SK-N-SH (cell line): Measurements from ENCODE around the gene SLC36A3. TPM values are rescaled to one million over a fixed set of nuclear protein-coding genes. Genes with fewer than 3 reads are reported as not detected.

Experiments used
- CTCF ChIA-PET: fragments of 300-600, 350-600 bp; formaldehyde crosslinking; extraction: SDS; loops from one replicate; lab custom pipeline; 2021; lab: Yijun Ruan, JAX
- POLR2A ChIA-PET: fragments of 350-600 bp; sonication (Branson Sonifier 250); formaldehyde crosslinking; extraction: SDS; loops from one replicate; lab custom pipeline; 2020; ENCODE audit warnings: antibody characterized with exemption, inconsistent platforms; lab: Yijun Ruan, JAX
- DNase-seq: peaks from one replicate; pipeline ENCODE4 v3.0.0; 2012
- H2AFZ ChIP-seq: fragments of 200-600 bp; sonication (generic); 2 replicates; pipeline ENCODE4 v1.8.1; 2016; ENCODE audit warnings: antibody characterized with exemption, mild to moderate bottlenecking, low read depth
- H3F3A ChIP-seq: fragments of 200-600 bp; sonication (generic); replicated peaks from 2 replicates; pipeline ENCODE3; 2016; ENCODE audit warnings: antibody characterized with exemption, mild to moderate bottlenecking; ENCODE audit not compliant: insufficient read depth
- H3K27ac ChIP-seq, 2 experiments: fragments of 200-500 bp in 1 of 2; fragments of 200-600 bp in 1 of 2; sonication (Bioruptor generic) in 1 of 2; sonication (generic), shearing (Covaris generic) in 1 of 2; 2 replicates each; pipeline versions ENCODE4 v1.5.1 to v1.6.1; 2014 to 2016; ENCODE audit warnings: low read depth in 2 of 2, inconsistent platforms in 1 of 2, low read length in 1 of 2, mild to moderate bottlenecking in 1 of 2, mixed read lengths in 1 of 2
- H3K27me3 ChIP-seq: fragments of 200-600 bp; sonication (generic), shearing (Covaris generic); 2 replicates; pipeline ENCODE4 v1.6.1; 2016; ENCODE audit warnings: mixed run types; ENCODE audit not compliant: insufficient read depth
- H3K36me3 ChIP-seq, 2 experiments: fragments of 200-500 bp in 1 of 2; fragments of 200-600 bp in 1 of 2; sonication (Bioruptor generic) in 1 of 2; sonication (generic) in 1 of 2; replicated peaks in 1 of 2; 2 replicates each; pipeline versions ENCODE3 to v1.5.1; 2014 to 2016; ENCODE audit warnings: low read length in 1 of 2, mild to moderate bottlenecking in 1 of 2; ENCODE audit not compliant: insufficient read depth in 2 of 2, control insufficient read depth in 1 of 2
- H3K4me1 ChIP-seq, 2 experiments: fragments of 200-500 bp in 1 of 2; fragments of 200-600 bp in 1 of 2; sonication (Bioruptor generic) in 1 of 2; sonication (generic), shearing (Covaris generic) in 1 of 2; 2 replicates each; pipeline versions ENCODE4 v1.5.1 to v1.6.1; 2014 to 2016; ENCODE audit warnings: low read depth in 1 of 2, low read length in 1 of 2, mixed run types in 1 of 2; ENCODE audit not compliant: insufficient read depth in 2 of 2, control insufficient read depth in 1 of 2
- H3K4me2 ChIP-seq: fragments of 200-600 bp; sonication (generic), shearing (Covaris generic); 2 replicates; pipeline ENCODE4 v1.6.1; 2017; ENCODE audit warnings: mixed run types
- H3K4me3 ChIP-seq, 2 experiments: fragments of 200-500 bp in 1 of 2; fragments of 200-600 bp in 1 of 2; sonication (Bioruptor generic) in 1 of 2; sonication (generic), shearing (Covaris generic) in 1 of 2; 2 replicates each; pipeline versions ENCODE4 v1.5.1 to v1.8.1; 2014 to 2016; ENCODE audit warnings: low read depth in 2 of 2, inconsistent platforms in 1 of 2, low read length in 1 of 2, mild to moderate bottlenecking in 1 of 2, mixed read lengths in 1 of 2, moderate library complexity in 1 of 2
- H3K79me2 ChIP-seq: fragments of 200-600 bp; sonication (generic); 2 replicates; pipeline ENCODE4 v1.8.1; 2017; ENCODE audit warnings: mild to moderate bottlenecking; ENCODE audit not compliant: insufficient read depth
- H3K9ac ChIP-seq: fragments of 200-600 bp; sonication (generic); 2 replicates; pipeline ENCODE4 v1.6.1; 2017; ENCODE audit warnings: mixed run types
- H3K9me2 ChIP-seq: fragments of 200-600 bp; sonication (generic); 2 replicates; pipeline ENCODE4 v1.6.1; 2017; ENCODE audit warnings: mixed run types
- H3K9me3 ChIP-seq: fragments of 200-600 bp; sonication (generic); 2 replicates; pipeline ENCODE4 v1.6.1; 2017; ENCODE audit warnings: mixed run types, mild to moderate bottlenecking, moderate library complexity
- H4K20me1 ChIP-seq: fragments of 200-600 bp; sonication (generic); 2 replicates; pipeline ENCODE4 v1.6.1; 2017; ENCODE audit warnings: mild to moderate bottlenecking, mixed run types; ENCODE audit not compliant: insufficient read depth
- FOSL2 ChIP-seq: IDR thresholded peaks from 2 replicates; pipeline ENCODE4 v1.4.0; 2012; ENCODE audit warnings: low read depth, mild to moderate bottlenecking, moderate library complexity, borderline replicate concordance
- FOXJ3 ChIP-seq: sonication (generic); formaldehyde crosslinking; IDR thresholded peaks from 2 replicates; pipeline ENCODE4 v1.5.1; 2020; ENCODE audit warnings: mild to moderate bottlenecking, missing genetic modification reagents
- FOXM1 ChIP-seq: IDR thresholded peaks from 2 replicates; pipeline ENCODE4 v1.4.0; 2012; ENCODE audit warnings: low read depth, mild to moderate bottlenecking
- GATA2 ChIP-seq: sonication (generic); formaldehyde crosslinking; IDR thresholded peaks from 2 replicates; pipeline ENCODE4 v1.5.0; 2020; ENCODE audit warnings: mild to moderate bottlenecking, missing genetic modification reagents
- JUND ChIP-seq: IDR thresholded peaks from 2 replicates; pipeline ENCODE4 v1.4.0; 2012
- MXI1 ChIP-seq: IDR thresholded peaks from 2 replicates; pipeline ENCODE4 v1.6.1; 2012; ENCODE audit warnings: mild to moderate bottlenecking, low read depth, low read length, improper control_type of control experiment
- NFIC ChIP-seq: IDR thresholded peaks from 2 replicates; pipeline ENCODE4 v1.4.0; 2012; ENCODE audit warnings: borderline replicate concordance
- NRF1 ChIP-seq: IDR thresholded peaks from 2 replicates; pipeline ENCODE4 v1.6.1; 2012; ENCODE audit warnings: low read depth, mild to moderate bottlenecking, low read length
- POLR2AphosphoS5 ChIP-seq: IDR thresholded peaks from 2 replicates; pipeline ENCODE4 v1.6.1; 2012; ENCODE audit warnings: low read depth, low read length
- RAD21 ChIP-seq: IDR thresholded peaks from 2 replicates; pipeline ENCODE4 v1.6.1; 2012; ENCODE audit warnings: mild to moderate bottlenecking, low read length
- RCOR1 ChIP-seq: fragments of 150-350 bp; IDR thresholded peaks from 2 replicates; pipeline ENCODE4 v1.6.1; 2017; ENCODE audit warnings: antibody characterized with exemption, low read length
- RFX5 ChIP-seq: IDR thresholded peaks from 2 replicates; pipeline ENCODE4 v1.6.1; 2012; ENCODE audit warnings: mild to moderate bottlenecking, improper control_type of control experiment, low read length
- RXRA ChIP-seq: IDR thresholded peaks from 2 replicates; pipeline ENCODE4 v1.4.0; 2012; ENCODE audit warnings: low read depth, mild to moderate bottlenecking, borderline replicate concordance
- SMC3 ChIP-seq: IDR thresholded peaks from 2 replicates; pipeline ENCODE4 v1.6.1; 2012; ENCODE audit warnings: low read depth, low read length, improper control_type of control experiment
- TAF1 ChIP-seq: IDR thresholded peaks from 2 replicates; pipeline ENCODE4 v1.6.1; 2012; ENCODE audit warnings: low read depth, mild to moderate bottlenecking, low read length, moderate library complexity, borderline replicate concordance
- TCF12 ChIP-seq: IDR thresholded peaks from 2 replicates; pipeline ENCODE4 v1.4.0; 2012
- TEAD4 ChIP-seq: IDR thresholded peaks from 2 replicates; pipeline ENCODE4 v1.4.0; 2012; ENCODE audit warnings: mild to moderate bottlenecking, borderline replicate concordance; ENCODE audit not compliant: insufficient read depth
- YY1 ChIP-seq: IDR thresholded peaks from 2 replicates; pipeline ENCODE4 v1.4.0; 2012; ENCODE audit warnings: low read depth, mild to moderate bottlenecking
- WGBS: methylation state at CpG from one replicate; pipeline ENCODE4 v1.1.6; 2017; ENCODE audit warnings: low lambda C conversion rate; 5-methylcytosine and 5-hydroxymethylcytosine counted together
- polyA plus RNA-seq, 3 experiments: library from polyadenylated mRNA; depleted of rRNA; stranded (reverse); fragments of >200 nt; gene quantifications; 2 replicates each; pipeline ENCODE4 v1.2.3, GENCODE V29; 2012
- TF ChIP-seq, protein P1 (sequence below): fragments of 150-350 bp; IDR thresholded peaks from 2 replicates; pipeline ENCODE4 v1.6.1; 2016; ENCODE audit warnings: mild to moderate bottlenecking, low read depth, low read length
- TF ChIP-seq, protein P2 (sequence below): IDR thresholded peaks from 2 replicates; pipeline ENCODE4 v1.4.0; 2012; ENCODE audit warnings: low read depth
- TF ChIP-seq, protein P3 (sequence below): fragments of 150-350 bp; IDR thresholded peaks from 2 replicates; pipeline ENCODE4 v1.6.1; 2017; ENCODE audit warnings: antibody characterized with exemption, low read length, low read depth, borderline replicate concordance
- TF ChIP-seq, protein P4 (sequence below): IDR thresholded peaks from 2 replicates; pipeline ENCODE4 v1.4.0; 2012; ENCODE audit warnings: low read depth, borderline replicate concordance
- TF ChIP-seq, protein P5 (sequence below): IDR thresholded peaks from 2 replicates; pipeline ENCODE4 v1.6.1; 2012; ENCODE audit warnings: mild to moderate bottlenecking, low read depth, low read length, moderate library complexity

SLC36A3 gene
- polyA plus RNA-seq, 1 of the 3 experiments (the other 2 are of a cell fraction): not detected

DNA sequence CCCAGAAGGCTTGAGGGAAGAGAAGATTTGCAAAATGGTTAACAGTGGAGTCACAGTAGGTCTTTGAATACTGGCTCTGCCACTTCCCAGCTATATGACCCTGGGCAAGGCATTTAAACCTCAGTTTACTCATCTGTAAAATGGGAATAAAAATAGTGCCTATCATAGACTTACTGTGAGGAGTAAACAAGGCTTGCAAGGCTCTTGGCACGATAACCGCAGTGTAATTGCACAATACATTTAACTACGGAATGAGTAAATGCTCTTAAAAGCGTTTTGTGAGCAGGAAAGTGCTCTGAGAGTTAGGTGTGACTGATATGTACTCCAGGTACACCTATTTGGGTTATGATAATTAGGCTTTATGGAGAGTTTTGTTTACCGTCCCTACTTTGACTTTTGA lies 8.4 kb downstream of the SLC36A3 start:
- Histone ChIP-seq H3K4me1 (no peaks in the 10 kb centered on the region; a peak in 1 of 4 replicates), H3K27ac (no peak overlapping the region), H3K27me3 (no peaks in the 10 kb centered on the region; the same call in 1 of the 2 replicates), H3K9ac (no peak overlapping the region), H3F3A (no peaks in the 10 kb centered on the region), H4K20me1 (no peaks in the 10 kb centered on the region), H3K79me2 (no peaks in the 10 kb centered on the region), H3K9me3 (no peaks in the 10 kb centered on the region), H3K4me2 (no peak overlapping the region), H2AFZ (no peak overlapping the region), H3K36me3 (no peaks in the 10 kb centered on the region), H3K4me3 (no peak overlapping the region), H3K9me2 (no peaks in the 10 kb centered on the region)
- no peak for TF ChIP-seq TCF12
- TF ChIP-seq, protein P1, sequence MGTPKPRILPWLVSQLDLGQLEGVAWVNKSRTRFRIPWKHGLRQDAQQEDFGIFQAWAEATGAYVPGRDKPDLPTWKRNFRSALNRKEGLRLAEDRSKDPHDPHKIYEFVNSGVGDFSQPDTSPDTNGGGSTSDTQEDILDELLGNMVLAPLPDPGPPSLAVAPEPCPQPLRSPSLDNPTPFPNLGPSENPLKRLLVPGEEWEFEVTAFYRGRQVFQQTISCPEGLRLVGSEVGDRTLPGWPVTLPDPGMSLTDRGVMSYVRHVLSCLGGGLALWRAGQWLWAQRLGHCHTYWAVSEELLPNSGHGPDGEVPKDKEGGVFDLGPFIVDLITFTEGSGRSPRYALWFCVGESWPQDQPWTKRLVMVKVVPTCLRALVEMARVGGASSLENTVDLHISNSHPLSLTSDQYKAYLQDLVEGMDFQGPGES: no peak
- TF ChIP-seq FOXJ3 (CRISPR knock-in tag): no peak
- TF ChIP-seq NRF1: no peak
- TF ChIP-seq, protein P2, sequence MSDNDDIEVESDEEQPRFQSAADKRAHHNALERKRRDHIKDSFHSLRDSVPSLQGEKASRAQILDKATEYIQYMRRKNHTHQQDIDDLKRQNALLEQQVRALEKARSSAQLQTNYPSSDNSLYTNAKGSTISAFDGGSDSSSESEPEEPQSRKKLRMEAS: no peak
- no peak for TF ChIP-seq TAF1
- no peak for TF ChIP-seq YY1
- TF ChIP-seq FOXM1: no peak
- no peak for TF ChIP-seq RAD21
- TF ChIP-seq GATA2 (CRISPR knock-in tag): no peak
- TF ChIP-seq SMC3: no peak
- no peak for TF ChIP-seq NFIC
- no peak for TF ChIP-seq TEAD4
- TF ChIP-seq, protein P3, sequence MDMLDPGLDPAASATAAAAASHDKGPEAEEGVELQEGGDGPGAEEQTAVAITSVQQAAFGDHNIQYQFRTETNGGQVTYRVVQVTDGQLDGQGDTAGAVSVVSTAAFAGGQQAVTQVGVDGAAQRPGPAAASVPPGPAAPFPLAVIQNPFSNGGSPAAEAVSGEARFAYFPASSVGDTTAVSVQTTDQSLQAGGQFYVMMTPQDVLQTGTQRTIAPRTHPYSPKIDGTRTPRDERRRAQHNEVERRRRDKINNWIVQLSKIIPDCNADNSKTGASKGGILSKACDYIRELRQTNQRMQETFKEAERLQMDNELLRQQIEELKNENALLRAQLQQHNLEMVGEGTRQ: no peak
- TF ChIP-seq MXI1: no peak
- TF ChIP-seq, protein P4, sequence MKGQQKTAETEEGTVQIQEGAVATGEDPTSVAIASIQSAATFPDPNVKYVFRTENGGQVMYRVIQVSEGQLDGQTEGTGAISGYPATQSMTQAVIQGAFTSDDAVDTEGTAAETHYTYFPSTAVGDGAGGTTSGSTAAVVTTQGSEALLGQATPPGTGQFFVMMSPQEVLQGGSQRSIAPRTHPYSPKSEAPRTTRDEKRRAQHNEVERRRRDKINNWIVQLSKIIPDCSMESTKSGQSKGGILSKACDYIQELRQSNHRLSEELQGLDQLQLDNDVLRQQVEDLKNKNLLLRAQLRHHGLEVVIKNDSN: no peak
- no peak for TF ChIP-seq RFX5
- CTCF ChIA-PET: interaction anchor here (1.6 kb wide), 1 partner anchor 13 kb away, joined by 3 read pairs; no protein-coding TSS in a partner anchor
- no peak for DNase-seq
- 56% methylated on average over 5 of the region's 5 CpGs for WGBS
- POLR2A ChIA-PET: no interaction called here

DNA sequence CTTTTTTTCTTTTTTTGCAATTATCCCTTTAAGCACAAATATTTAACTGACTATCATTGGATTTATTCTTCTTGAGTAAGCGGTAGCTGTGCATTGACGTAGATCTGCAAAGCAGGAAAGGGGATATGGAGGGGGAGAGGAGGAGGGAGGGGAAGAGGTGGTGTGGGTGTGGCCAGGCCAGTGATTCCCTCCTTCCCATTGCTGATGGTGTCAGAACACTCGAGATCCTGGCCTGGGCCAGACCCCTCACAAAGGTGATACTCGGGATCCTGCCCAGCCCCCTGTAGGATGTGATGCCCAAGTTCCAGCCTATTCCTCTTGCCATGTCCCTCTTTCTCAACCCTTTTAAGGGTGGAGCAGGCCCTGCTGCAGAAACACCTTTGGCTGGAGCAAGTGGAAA lies 9.9 kb downstream of the SLC36A3 start:
- 49% methylated on average over 4 of the region's 4 CpGs for WGBS
- ChIA-PET CTCF (no interaction called here), POLR2A (no interaction called here)
- H4K20me1 ChIP-seq: no peaks in the 10 kb centered on the region
- no peaks in the 10 kb centered on the region for H3K9me2 ChIP-seq
- no peak for DNase-seq
- H3K36me3 ChIP-seq: no peaks in the 10 kb centered on the region
- H3F3A ChIP-seq: no peaks in the 10 kb centered on the region
- H2AFZ ChIP-seq: no peak overlapping the region
- H3K9me3 ChIP-seq: no peaks in the 10 kb centered on the region
- no peak overlapping the region for H3K4me2 ChIP-seq
- H3K27me3 ChIP-seq: no peaks in the 10 kb centered on the region; the same call in 1 of the 2 replicates
- no peak overlapping the region for H3K4me3 ChIP-seq
- no peak overlapping the region for H3K27ac ChIP-seq
- no peaks in the 10 kb centered on the region; a peak in 1 of 4 replicates for H3K4me1 ChIP-seq
- no peaks in the 10 kb centered on the region for H3K79me2 ChIP-seq
- H3K9ac ChIP-seq: no peak overlapping the region
- TF ChIP-seq, protein P1: no peak
- TF ChIP-seq RCOR1 (no peak), MXI1 (no peak), GATA2 (CRISPR knock-in tag) (no peak), JUND (no peak), FOSL2 (no peak), RFX5 (no peak), POLR2AphosphoS5 (no peak), RXRA (no peak)
- TF ChIP-seq, protein P5, sequence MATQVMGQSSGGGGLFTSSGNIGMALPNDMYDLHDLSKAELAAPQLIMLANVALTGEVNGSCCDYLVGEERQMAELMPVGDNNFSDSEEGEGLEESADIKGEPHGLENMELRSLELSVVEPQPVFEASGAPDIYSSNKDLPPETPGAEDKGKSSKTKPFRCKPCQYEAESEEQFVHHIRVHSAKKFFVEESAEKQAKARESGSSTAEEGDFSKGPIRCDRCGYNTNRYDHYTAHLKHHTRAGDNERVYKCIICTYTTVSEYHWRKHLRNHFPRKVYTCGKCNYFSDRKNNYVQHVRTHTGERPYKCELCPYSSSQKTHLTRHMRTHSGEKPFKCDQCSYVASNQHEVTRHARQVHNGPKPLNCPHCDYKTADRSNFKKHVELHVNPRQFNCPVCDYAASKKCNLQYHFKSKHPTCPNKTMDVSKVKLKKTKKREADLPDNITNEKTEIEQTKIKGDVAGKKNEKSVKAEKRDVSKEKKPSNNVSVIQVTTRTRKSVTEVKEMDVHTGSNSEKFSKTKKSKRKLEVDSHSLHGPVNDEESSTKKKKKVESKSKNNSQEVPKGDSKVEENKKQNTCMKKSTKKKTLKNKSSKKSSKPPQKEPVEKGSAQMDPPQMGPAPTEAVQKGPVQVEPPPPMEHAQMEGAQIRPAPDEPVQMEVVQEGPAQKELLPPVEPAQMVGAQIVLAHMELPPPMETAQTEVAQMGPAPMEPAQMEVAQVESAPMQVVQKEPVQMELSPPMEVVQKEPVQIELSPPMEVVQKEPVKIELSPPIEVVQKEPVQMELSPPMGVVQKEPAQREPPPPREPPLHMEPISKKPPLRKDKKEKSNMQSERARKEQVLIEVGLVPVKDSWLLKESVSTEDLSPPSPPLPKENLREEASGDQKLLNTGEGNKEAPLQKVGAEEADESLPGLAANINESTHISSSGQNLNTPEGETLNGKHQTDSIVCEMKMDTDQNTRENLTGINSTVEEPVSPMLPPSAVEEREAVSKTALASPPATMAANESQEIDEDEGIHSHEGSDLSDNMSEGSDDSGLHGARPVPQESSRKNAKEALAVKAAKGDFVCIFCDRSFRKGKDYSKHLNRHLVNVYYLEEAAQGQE: no peak
